Progenitor cell of endocrine pancreas (in vitro differentiated cells): ENCODE results near the gene KIF1A. TPM values are rescaled to one million over a fixed set of nuclear protein-coding genes. Genes with fewer than 3 reads are reported as not detected.

Source experiments
- DNase-seq: peaks from one replicate; pipeline ENCODE4 v3.0.0; 2021; ENCODE audit warnings: low spot score; ENCODE audit not compliant: unreplicated experiment
- H3K27ac Mint-ChIP-seq: 2 replicates; pipeline ENCODE4 v1.8.0; 2021; ENCODE audit warnings: mild to moderate bottlenecking, moderate library complexity, mixed read lengths
- H3K27me3 Mint-ChIP-seq: 2 replicates; pipeline ENCODE4 v1.8.0; 2021; ENCODE audit warnings: mixed read lengths
- H3K36me3 Mint-ChIP-seq: 2 replicates; pipeline ENCODE4 v1.8.0; 2022; ENCODE audit warnings: mixed read lengths; ENCODE audit not compliant: insufficient read depth
- H3K4me1 Mint-ChIP-seq: 2 replicates; pipeline ENCODE4 v1.8.0; 2021; ENCODE audit warnings: low read depth, mixed read lengths
- H3K4me3 Mint-ChIP-seq: 2 replicates; pipeline ENCODE4 v1.8.0; 2021; ENCODE audit warnings: low read depth, mild to moderate bottlenecking, moderate library complexity, mixed read lengths
- H3K9me3 Mint-ChIP-seq: 2 replicates; pipeline ENCODE4 v1.8.0; 2021; ENCODE audit warnings: low read depth, mixed read lengths
- total RNA-seq: library from RNA; stranded (reverse); gene quantifications from 2 replicates; pipeline ENCODE4 v1.2.1, GENCODE V29; 2021
- TF ChIP-seq, protein P1 (sequence below): fragments of 200-600 bp; sonication (generic); IDR thresholded peaks from one replicate; pipeline ENCODE4 v1.5.0; 2021; ENCODE audit warnings: antibody characterized with exemption, mild to moderate bottlenecking; ENCODE audit not compliant: unreplicated experiment

The KIF1A gene
- total RNA-seq, 1 donor from 2014 or later = 132 TPM

DNA sequence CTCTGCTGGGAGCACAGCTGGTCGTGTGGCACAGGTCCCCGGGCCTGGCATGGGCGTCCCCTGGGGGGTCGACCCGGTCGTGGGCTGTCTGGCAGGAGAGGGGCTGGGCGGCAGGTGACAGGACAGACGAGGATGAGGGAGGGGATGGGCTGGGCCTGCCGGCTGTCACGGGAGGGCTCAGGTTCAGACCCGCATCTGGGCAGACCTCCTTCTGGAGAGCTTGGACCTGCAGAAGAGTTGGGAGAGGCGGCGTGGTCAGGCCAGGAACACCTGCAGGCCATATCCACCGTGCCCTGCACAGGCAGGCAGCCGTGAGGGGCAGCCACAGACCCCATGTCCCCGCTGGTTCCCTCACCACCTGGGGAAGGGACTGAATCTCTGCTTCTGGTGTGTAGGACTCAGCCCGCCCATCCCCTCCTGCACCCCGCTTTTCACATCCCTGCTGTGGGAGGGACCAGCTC, 102.8 kb downstream of the KIF1A start:
- TF ChIP-seq, protein P1, sequence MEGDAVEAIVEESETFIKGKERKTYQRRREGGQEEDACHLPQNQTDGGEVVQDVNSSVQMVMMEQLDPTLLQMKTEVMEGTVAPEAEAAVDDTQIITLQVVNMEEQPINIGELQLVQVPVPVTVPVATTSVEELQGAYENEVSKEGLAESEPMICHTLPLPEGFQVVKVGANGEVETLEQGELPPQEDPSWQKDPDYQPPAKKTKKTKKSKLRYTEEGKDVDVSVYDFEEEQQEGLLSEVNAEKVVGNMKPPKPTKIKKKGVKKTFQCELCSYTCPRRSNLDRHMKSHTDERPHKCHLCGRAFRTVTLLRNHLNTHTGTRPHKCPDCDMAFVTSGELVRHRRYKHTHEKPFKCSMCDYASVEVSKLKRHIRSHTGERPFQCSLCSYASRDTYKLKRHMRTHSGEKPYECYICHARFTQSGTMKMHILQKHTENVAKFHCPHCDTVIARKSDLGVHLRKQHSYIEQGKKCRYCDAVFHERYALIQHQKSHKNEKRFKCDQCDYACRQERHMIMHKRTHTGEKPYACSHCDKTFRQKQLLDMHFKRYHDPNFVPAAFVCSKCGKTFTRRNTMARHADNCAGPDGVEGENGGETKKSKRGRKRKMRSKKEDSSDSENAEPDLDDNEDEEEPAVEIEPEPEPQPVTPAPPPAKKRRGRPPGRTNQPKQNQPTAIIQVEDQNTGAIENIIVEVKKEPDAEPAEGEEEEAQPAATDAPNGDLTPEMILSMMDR = no peak
- H3K4me1 Mint-ChIP-seq = no peaks in the 10 kb centered on the region
- H3K27ac Mint-ChIP-seq = no peak overlapping the region
- DNase-seq = no peak
- H3K27me3 Mint-ChIP-seq = no peaks in the 10 kb centered on the region
- H3K36me3 Mint-ChIP-seq = peaks cover 2% of the 10 kb centered on the region
- H3K4me3 Mint-ChIP-seq = no peak overlapping the region
- H3K9me3 Mint-ChIP-seq = no peaks in the 10 kb centered on the region

DNA sequence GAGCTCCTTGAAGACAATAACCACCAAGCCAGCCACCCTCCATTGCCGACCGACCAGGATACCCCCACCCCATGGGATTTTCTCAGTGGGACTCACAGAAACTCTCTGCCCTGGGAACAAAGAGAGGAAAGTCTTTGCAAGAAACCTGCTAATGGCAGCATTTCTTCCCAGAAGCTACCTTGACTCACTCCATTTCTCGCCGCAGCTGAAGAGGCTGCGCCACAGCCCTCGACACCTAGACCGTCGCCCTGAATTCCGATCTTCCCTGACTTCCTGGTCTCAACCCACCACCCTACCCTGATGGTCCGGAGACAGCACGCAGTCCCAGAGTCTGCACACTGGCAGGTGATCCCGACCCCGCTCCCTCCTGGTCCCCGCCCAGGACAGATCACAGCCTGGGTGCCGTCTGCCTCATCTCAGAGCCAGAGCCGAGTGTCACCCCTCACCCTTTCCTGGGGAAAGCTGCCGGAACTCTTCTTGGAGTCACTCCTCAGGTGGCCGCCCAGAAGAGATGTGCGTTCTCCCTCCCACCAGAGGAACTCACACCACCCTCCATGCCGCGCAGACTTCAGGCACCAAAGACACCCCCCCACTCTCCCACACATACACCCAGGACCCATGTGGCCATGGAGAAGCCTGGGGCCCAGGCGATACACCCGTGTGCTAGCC, 103.8 kb downstream of the KIF1A start:
- Mint-ChIP-seq H3K27ac (peak overlapping the region; percentile 88), H3K27me3 (no peaks in the 10 kb centered on the region), H3K4me3 (no peak overlapping the region), H3K9me3 (no peaks in the 10 kb centered on the region), H3K36me3 (peaks cover 2% of the 10 kb centered on the region), H3K4me1 (no peaks in the 10 kb centered on the region)
- DNase-seq = no peak
- TF ChIP-seq, protein P1 = no peak

DNA sequence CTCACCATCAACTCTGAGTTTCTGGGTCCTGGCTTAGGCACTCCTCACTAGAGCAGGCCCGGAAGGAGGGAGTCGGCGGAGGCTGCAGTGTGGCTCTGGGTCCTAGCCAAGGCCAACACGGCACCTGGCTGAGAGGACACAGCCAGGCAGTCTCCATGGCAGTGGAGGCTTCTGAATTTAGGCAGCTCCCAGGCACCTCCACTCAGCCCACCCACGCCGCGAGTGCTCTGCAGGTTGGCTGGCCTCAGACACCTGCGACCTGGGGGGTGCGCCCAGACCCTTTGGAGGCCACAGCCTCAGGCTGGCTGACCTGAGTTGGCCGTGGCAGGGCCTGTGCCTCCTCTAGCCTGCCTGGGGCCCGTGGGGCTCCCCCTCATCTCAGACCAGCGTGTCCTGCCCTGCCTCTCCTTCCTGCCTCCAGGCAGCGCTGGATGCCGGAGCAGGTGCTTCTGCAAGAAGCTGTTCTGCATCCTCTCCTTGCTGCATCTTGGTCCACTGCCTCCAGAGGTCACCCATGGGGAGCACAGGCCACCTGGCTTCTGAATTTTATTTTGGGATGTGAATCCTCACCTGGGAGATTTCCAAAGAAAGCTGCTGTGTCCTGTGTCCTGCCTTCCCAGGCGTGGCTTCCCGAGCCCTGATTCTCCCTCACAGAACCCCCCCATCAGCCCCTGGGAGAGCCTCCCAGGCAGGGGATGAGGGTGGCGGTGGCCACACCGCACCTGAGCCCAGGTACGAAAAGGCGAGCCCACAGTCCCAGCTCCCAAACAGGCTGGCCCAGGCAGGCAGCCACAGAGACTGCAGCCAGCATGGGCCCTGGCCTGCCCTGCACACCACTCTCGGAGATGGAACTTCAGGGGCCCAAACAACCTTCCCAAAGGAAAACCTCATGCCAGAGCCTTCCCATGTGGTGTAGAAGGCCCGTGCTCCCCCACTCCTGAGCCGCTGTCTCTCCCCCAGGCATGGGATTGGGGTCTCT, 105.0 kb downstream of the KIF1A start:
- Mint-ChIP-seq H3K4me3 (no peak overlapping the region), H3K9me3 (no peaks in the 10 kb centered on the region), H3K36me3 (peaks cover 2% of the 10 kb centered on the region), H3K27ac (no peak overlapping the region), H3K27me3 (no peaks in the 10 kb centered on the region), H3K4me1 (no peaks in the 10 kb centered on the region)
- no peak for DNase-seq
- TF ChIP-seq, protein P1 = no peak

DNA sequence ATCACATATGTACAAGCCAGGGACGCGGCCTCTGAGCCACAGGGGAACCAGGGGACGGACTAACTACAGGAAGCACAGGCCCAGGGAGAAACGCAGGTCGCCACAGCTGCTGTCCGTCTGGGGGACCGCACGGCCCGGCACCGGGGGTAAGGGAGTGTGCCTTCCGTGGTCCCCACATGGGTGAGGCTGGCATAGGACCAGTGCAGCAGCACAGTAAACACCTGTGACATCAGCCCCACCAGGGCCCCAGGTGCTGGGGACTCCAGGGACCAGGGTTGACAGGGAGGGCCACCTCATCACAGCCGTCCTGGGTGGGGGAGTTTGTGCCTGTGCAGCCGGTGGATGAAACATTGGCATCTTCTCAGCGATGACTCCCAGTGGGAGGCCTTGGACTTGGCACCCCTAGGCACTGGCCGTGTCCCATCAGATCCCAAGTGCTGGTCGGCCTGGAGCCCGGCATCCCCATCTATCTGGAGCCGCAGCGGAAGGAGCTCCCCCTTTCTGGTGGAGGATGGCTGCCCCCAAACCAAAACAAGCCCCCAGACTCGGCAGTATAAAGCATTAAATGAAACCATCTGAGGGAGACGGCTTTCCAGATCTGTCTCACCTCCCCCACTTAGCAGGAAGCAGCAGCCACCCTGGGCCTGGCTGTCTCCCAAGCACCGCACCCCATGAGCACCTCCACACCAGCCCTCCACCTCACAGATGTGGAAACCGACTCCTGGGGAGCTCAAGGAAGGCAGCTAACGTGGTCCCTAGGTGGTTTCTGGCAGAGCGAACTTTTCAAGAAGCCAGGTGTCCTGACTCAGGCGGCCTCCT, 105.9 kb downstream of the KIF1A start:
- DNase-seq = no peak
- H3K27ac Mint-ChIP-seq = no peak overlapping the region

More for the DNA sequence above, 105.9 kb downstream of the KIF1A start:
- Mint-ChIP-seq H3K9me3 (no peaks in the 10 kb centered on the region), H3K4me3 (no peak overlapping the region), H3K4me1 (no peaks in the 10 kb centered on the region), H3K36me3 (peaks cover 2% of the 10 kb centered on the region), H3K27me3 (no peaks in the 10 kb centered on the region)
- TF ChIP-seq, protein P1 = no peak
